Common myeloid progenitor, CD34-positive (primary cell): ENCODE results near the gene SMCO2.

Experiments
- CTCF ChIA-PET: fragments of 350-600 bp; sonication (Branson Sonifier 250); formaldehyde crosslinking; loops from one replicate; lab custom pipeline; 2021; ENCODE audit warnings: antibody characterized with exemption; lab: Charles Lee
- POLR2A ChIA-PET: fragments of 350-600 bp; sonication (Branson Sonifier 250); formaldehyde crosslinking; loops from one replicate; lab custom pipeline; 2021; ENCODE audit warnings: antibody characterized with exemption; lab: Charles Lee
- DNase-seq, 3 donors: peaks; one replicate each; pipeline versions ENCODE4 v3.0.0 to v3.0.0-alpha.2; 2013
- H3K27ac ChIP-seq, 2 experiments: 1 replicate in 1 of 2; 2 replicates in 1 of 2; pipeline ENCODE4 v1.7.0; 2013; ENCODE audit warnings: inconsistent platforms in 2 of 2, low read length in 2 of 2, mild to moderate bottlenecking in 2 of 2, low read depth in 1 of 2, moderate library complexity in 1 of 2; ENCODE audit not compliant: severe bottlenecking in 2 of 2, insufficient read depth in 1 of 2, poor library complexity in 1 of 2
- H3K27me3 ChIP-seq, 5 experiments: replicated peaks in 2 of 5; 1 replicate in 3 of 5; 2 replicates in 2 of 5; pipeline versions ENCODE4 v1.6.1 to v1.7.0; 2013; ENCODE audit warnings: low read length in 4 of 5, mild to moderate bottlenecking in 2 of 5, moderate library complexity in 2 of 5, inconsistent platforms in 1 of 5; ENCODE audit not compliant: insufficient read depth in 5 of 5, control insufficient read depth in 4 of 5
- H3K36me3 ChIP-seq, 4 experiments: 1 replicate in 2 of 4; 2 replicates in 2 of 4; pipeline versions ENCODE4 v1.6.1 to v1.7.0; 2013; ENCODE audit warnings: low read length in 3 of 4, control low read depth in 1 of 4, mild to moderate bottlenecking in 1 of 4; ENCODE audit not compliant: control insufficient read depth in 4 of 4, insufficient read depth in 4 of 4
- H3K4me1 ChIP-seq, 4 experiments: 1 replicate in 3 of 4; 2 replicates in 1 of 4; pipeline versions ENCODE4 v1.6.1 to v1.7.1; 2013; ENCODE audit warnings: low read length in 3 of 4, mild to moderate bottlenecking in 3 of 4, control low read depth in 1 of 4, inconsistent platforms in 1 of 4, moderate library complexity in 1 of 4; ENCODE audit not compliant: control insufficient read depth in 4 of 4, insufficient read depth in 4 of 4; ENCODE audit errors: control extremely low read depth in 1 of 4
- H3K4me3 ChIP-seq, 7 experiments: 1 replicate in 4 of 7; 2 replicates in 3 of 7; pipeline versions ENCODE4 v1.5.1 to v1.7.0; 2013; ENCODE audit warnings: mild to moderate bottlenecking in 7 of 7, low read length in 6 of 7, moderate library complexity in 6 of 7, inconsistent platforms in 2 of 7, low read depth in 2 of 7, control low read depth in 1 of 7; ENCODE audit not compliant: insufficient read depth in 4 of 7, control insufficient read depth in 1 of 7; ENCODE audit errors: extremely low read depth in 1 of 7
- H3K9me3 ChIP-seq, 5 experiments: 1 replicate in 4 of 5; 2 replicates in 1 of 5; pipeline versions ENCODE4 v1.6.1 to v1.7.1; 2013; ENCODE audit warnings: low read length in 4 of 5, mild to moderate bottlenecking in 2 of 5, inconsistent platforms in 1 of 5, low read depth in 1 of 5, moderate library complexity in 1 of 5; ENCODE audit not compliant: control insufficient read depth in 4 of 5, insufficient read depth in 2 of 5; ENCODE audit errors: control extremely low read depth in 1 of 5
- WGBS: methylation state at CpG from one replicate; pipeline ENCODE4 v1.1.5; 2013; ENCODE audit not compliant: insufficient coverage; 5-methylcytosine and 5-hydroxymethylcytosine counted together

SMCO2 gene

GRCh38 chr12:27488479-27488878 is 41.9 kb downstream of the SMCO2 start:
- 70% methylated on average over 5 of the region's 5 CpGs for WGBS
- peaks cover 0 to 3% (median 0%) of the 10 kb centered on the region in 5 experiments for H3K9me3 ChIP-seq
- no peaks in the 10 kb centered on the region for H3K27me3 ChIP-seq
- peak in 1 of 3 donors; percentile 36 for DNase-seq
- ChIA-PET CTCF (interaction anchor here (1.0 to 3.9 kb wide), 7 partner anchors 16 to 63 kb away, joined by 3 to 20 read pairs (median 5); partner anchors contain the start of gene PPFIBP1), POLR2A (no interaction called here)
- no peak overlapping the region for H3K4me3 ChIP-seq
- H3K4me1 ChIP-seq, result peaks cover 0 to 4% (median 0%) of the 10 kb centered on the region in 4 experiments
- H3K27ac ChIP-seq, result no peak overlapping the region
- H3K36me3 ChIP-seq, result no peaks in the 10 kb centered on the region

GRCh38 chr12:27491226-27491625 is 44.7 kb downstream of the SMCO2 start:
- H3K27ac ChIP-seq, result no peak overlapping the region
- no peaks in the 10 kb centered on the region for H3K27me3 ChIP-seq
- no peak for DNase-seq
- peaks cover 0 to 4% (median 0%) of the 10 kb centered on the region in 4 experiments for H3K4me1 ChIP-seq
- WGBS, result 100% methylated on average over 1 of the region's 2 CpGs
- ChIA-PET POLR2A (no interaction called here), CTCF (no interaction called here)
- H3K4me3 ChIP-seq, result no peak overlapping the region
- H3K9me3 ChIP-seq, result peaks cover 0 to 3% (median 0%) of the 10 kb centered on the region in 5 experiments
- no peaks in the 10 kb centered on the region for H3K36me3 ChIP-seq

GRCh38 chr12:27493260-27493940 is 46.9 kb downstream of the SMCO2 start:
- Histone ChIP-seq H3K27ac (no peak overlapping the region), H3K36me3 (no peaks in the 10 kb centered on the region), H3K9me3 (no peaks in the 10 kb centered on the region), H3K27me3 (no peaks in the 10 kb centered on the region), H3K4me1 (peaks cover 0 to 1% (median 0%) of the 10 kb centered on the region in 4 experiments), H3K4me3 (no peak overlapping the region)
- ChIA-PET POLR2A (no interaction called here), CTCF (no interaction called here)
- DNase-seq, result peak in 1 of 3 donors; percentile 14
- 83% methylated on average over 2 of the region's 6 CpGs for WGBS

GRCh38 chr12:27497446-27497845 is 50.9 kb downstream of the SMCO2 start:
- Histone ChIP-seq H3K4me3 (no peak overlapping the region), H3K4me1 (no peaks in the 10 kb centered on the region), H3K36me3 (no peaks in the 10 kb centered on the region), H3K9me3 (peaks cover 0 to 2% (median 0%) of the 10 kb centered on the region in 5 experiments), H3K27ac (no peak overlapping the region), H3K27me3 (no peaks in the 10 kb centered on the region)
- DNase-seq, result no peak
- POLR2A ChIA-PET, result no interaction called here
- WGBS, result 84% methylated on average over 3 of the region's 3 CpGs
- CTCF ChIA-PET, result interaction anchor here (1.0 kb wide), 1 partner anchor 26 kb away, joined by 3 read pairs; the partner anchor contains the start of gene PPFIBP1

GRCh38 chr12:27498149-27498548 is 51.6 kb downstream of the SMCO2 start:
- Histone ChIP-seq H3K4me1 (no peaks in the 10 kb centered on the region), H3K36me3 (no peaks in the 10 kb centered on the region), H3K4me3 (no peak overlapping the region), H3K27ac (no peak overlapping the region), H3K27me3 (no peaks in the 10 kb centered on the region), H3K9me3 (peaks cover 0 to 2% (median 0%) of the 10 kb centered on the region in 5 experiments)
- WGBS, result 100% methylated on average over 4 of the region's 4 CpGs
- ChIA-PET POLR2A (no interaction called here), CTCF (interaction anchor here (1.0 kb wide), 1 partner anchor 25 kb away, joined by 3 read pairs; the partner anchor contains the start of gene PPFIBP1)
- no peak for DNase-seq

- H3K4me1 ChIP-seq, result no peaks in the 10 kb centered on the region
- CTCF ChIA-PET, result no interaction called here
- H3K27ac ChIP-seq, result no peak overlapping the region
- H3K36me3 ChIP-seq, result no peaks in the 10 kb centered on the region
- no peaks in the 10 kb centered on the region for H3K27me3 ChIP-seq
- POLR2A ChIA-PET, result no interaction called here
- 96% methylated on average over 4 of the region's 5 CpGs for WGBS
- H3K4me3 ChIP-seq, result no peak overlapping the region
- DNase-seq, result no peak
- peaks cover 0 to 2% (median 0%) of the 10 kb centered on the region in 5 experiments for H3K9me3 ChIP-seq
Measured at GRCh38 chr12:27498761-27499160, 52.2 kb downstream of the SMCO2 start.

- DNase-seq, result no peak
- WGBS, result no CpG with 5 or more reads among the region's 3 CpGs
- CTCF ChIA-PET, result no interaction called here
Measured at GRCh38 chr12:27499377-27499776, 52.8 kb downstream of the SMCO2 start.

More at GRCh38 chr12:27499377-27499776, 52.8 kb downstream of the SMCO2 start:
- Histone ChIP-seq H3K4me1 (no peaks in the 10 kb centered on the region), H3K36me3 (no peaks in the 10 kb centered on the region), H3K27me3 (no peaks in the 10 kb centered on the region), H3K4me3 (no peak overlapping the region), H3K27ac (no peak overlapping the region), H3K9me3 (peaks cover 0 to 2% (median 0%) of the 10 kb centered on the region in 5 experiments)
- POLR2A ChIA-PET, result no interaction called here
